PFSK-1 (cell line): ENCODE data around the gene SAFB.

Experiments
- FOXP2 ChIP-seq: optimal IDR thresholded peaks from 2 replicates; pipeline ENCODE3; 2011; ENCODE audit warnings: borderline replicate concordance, control low read depth, inconsistent platforms; ENCODE audit not compliant: insufficient read depth; ENCODE audit errors: extremely low read length, extremely low read depth
- POLR2AphosphoS5 ChIP-seq: IDR thresholded peaks from 2 replicates; pipeline ENCODE4 v1.6.1; 2012; ENCODE audit warnings: low read depth, mild to moderate bottlenecking, control low read depth, low read length, moderate library complexity
- REST ChIP-seq, 2 experiments: IDR thresholded peaks; 2 replicates each; pipeline versions ENCODE4 v1.6.1 to v1.8.0; 2011 to 2012; ENCODE audit warnings: low read depth in 2 of 2, low read length in 2 of 2, control low read depth in 1 of 2, inconsistent platforms in 1 of 2, mild to moderate bottlenecking in 1 of 2, moderate library complexity in 1 of 2; ENCODE audit not compliant: insufficient read depth in 1 of 2
- SIN3A ChIP-seq: IDR thresholded peaks from 2 replicates; pipeline ENCODE4 v1.6.1; 2012; ENCODE audit warnings: mild to moderate bottlenecking, low read length, moderate library complexity, borderline replicate concordance; ENCODE audit not compliant: insufficient read depth
- TAF1 ChIP-seq: IDR thresholded peaks from 2 replicates; pipeline ENCODE4 v1.6.1; 2012; ENCODE audit warnings: low read length, control low read depth, borderline replicate concordance; ENCODE audit not compliant: insufficient read depth

Gene SAFB

GRCh38 chr19:5676772-5677105 is 53.9 kb downstream of the SAFB start:
- no peak for TF ChIP-seq REST (IDR thresholded peaks at IDR 0.05; ENCODE audit: insufficient read depth in 1 of 2, low read depth in 2 of 2, low read length in 2 of 2)
- TF ChIP-seq SIN3A = no peak
- TF ChIP-seq POLR2AphosphoS5 = no peak; the same call in 1 of the 2 replicates
- TF ChIP-seq TAF1 = no peak
- TF ChIP-seq FOXP2 = no peak

- TF ChIP-seq TAF1 = no peak
- TF ChIP-seq FOXP2 = no peak
- TF ChIP-seq REST (IDR thresholded peaks at IDR 0.05; ENCODE audit: insufficient read depth in 1 of 2, low read depth in 2 of 2, low read length in 2 of 2) = no peak
- TF ChIP-seq POLR2AphosphoS5 = no peak
- TF ChIP-seq SIN3A = no peak
Measured at GRCh38 chr19:5677136-5677535, 54.3 kb downstream of the SAFB start.

GRCh38 chr19:5677580-5677979 is 54.7 kb downstream of the SAFB start:
- TF ChIP-seq TAF1 (no peak), SIN3A (no peak), POLR2AphosphoS5 (no peak), FOXP2 (no peak), REST (IDR thresholded peaks at IDR 0.05; ENCODE audit: insufficient read depth in 1 of 2, low read depth in 2 of 2, low read length in 2 of 2) (no peak)

- TF ChIP-seq FOXP2 (no peak), REST (IDR thresholded peaks at IDR 0.05; ENCODE audit: insufficient read depth in 1 of 2, low read depth in 2 of 2, low read length in 2 of 2) (no peak), POLR2AphosphoS5 (no peak), TAF1 (no peak), SIN3A (no peak)
Measured at GRCh38 chr19:5678071-5678718, 55.3 kb downstream of the SAFB start.
